ENCODE data around the gene DSP.
A peak's percentile ranks its signal among the peaks of the same experiment; 100 is the strongest.

The DSP gene, protein sequence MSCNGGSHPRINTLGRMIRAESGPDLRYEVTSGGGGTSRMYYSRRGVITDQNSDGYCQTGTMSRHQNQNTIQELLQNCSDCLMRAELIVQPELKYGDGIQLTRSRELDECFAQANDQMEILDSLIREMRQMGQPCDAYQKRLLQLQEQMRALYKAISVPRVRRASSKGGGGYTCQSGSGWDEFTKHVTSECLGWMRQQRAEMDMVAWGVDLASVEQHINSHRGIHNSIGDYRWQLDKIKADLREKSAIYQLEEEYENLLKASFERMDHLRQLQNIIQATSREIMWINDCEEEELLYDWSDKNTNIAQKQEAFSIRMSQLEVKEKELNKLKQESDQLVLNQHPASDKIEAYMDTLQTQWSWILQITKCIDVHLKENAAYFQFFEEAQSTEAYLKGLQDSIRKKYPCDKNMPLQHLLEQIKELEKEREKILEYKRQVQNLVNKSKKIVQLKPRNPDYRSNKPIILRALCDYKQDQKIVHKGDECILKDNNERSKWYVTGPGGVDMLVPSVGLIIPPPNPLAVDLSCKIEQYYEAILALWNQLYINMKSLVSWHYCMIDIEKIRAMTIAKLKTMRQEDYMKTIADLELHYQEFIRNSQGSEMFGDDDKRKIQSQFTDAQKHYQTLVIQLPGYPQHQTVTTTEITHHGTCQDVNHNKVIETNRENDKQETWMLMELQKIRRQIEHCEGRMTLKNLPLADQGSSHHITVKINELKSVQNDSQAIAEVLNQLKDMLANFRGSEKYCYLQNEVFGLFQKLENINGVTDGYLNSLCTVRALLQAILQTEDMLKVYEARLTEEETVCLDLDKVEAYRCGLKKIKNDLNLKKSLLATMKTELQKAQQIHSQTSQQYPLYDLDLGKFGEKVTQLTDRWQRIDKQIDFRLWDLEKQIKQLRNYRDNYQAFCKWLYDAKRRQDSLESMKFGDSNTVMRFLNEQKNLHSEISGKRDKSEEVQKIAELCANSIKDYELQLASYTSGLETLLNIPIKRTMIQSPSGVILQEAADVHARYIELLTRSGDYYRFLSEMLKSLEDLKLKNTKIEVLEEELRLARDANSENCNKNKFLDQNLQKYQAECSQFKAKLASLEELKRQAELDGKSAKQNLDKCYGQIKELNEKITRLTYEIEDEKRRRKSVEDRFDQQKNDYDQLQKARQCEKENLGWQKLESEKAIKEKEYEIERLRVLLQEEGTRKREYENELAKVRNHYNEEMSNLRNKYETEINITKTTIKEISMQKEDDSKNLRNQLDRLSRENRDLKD (N-terminal part only)

GRCh38 chr6:7541175-7542064 lies at the start of gene DSP:
TSS of gene DSP (plus strand) at chr6:7541671. CDS start at chr6:7541916, 245 bp downstream.
- peak; percentile 66 for DNase-seq

DNA sequence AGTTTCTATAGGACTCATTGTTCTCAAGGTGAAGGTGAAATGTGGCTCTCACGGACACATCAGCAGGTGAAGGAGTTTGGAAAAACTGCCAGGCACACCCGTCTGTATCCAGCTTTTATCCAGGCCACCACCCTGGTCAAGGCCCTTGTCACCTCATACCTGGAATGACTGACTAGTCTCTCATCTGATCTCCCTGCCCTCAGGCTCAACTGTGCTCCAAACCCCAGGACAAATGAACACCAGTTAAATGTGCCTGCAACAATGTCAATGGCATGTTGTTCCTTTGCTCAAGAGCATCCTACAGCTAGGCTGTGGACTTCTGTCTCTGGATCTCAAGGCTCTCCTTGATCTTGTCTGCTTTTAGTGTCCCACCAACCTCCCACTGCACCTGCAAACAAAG lies 47.6 kb upstream of the DSP start:
- DNase-seq = no peak

GRCh38 chr6:7494638-7495037 lies 46.8 kb upstream of the DSP start:
- DNase-seq = no peak

- DNase-seq = no peak
Observed at GRCh38 chr6:7496266-7496875, 45.1 kb upstream of the DSP start.

DNA sequence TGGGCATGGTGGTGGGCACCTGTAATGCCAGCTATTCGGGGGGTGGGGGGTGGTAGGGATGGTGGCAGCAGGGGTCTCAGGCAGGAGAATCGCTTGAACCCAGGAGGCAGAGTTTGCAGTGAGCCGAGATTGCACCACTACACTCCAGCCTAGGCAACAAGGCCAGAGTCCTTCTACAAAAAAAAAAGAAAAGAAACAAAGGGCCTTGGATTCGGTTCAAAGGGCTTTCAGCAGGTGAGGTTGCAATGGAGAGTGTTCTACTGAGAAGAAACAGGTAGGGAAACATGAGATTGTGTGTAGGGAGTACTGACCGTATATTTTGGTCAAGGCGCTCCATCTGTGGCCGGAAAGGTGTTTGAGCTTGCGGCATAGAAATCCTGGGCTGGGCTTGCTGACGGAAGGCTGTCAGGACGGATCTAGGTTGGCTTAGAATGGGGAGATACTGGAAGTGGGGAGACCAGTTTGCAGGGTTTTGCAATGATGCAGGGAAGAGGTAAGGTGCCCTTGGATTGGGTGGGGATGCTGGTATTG lies 40.7 kb upstream of the DSP start:
- DNase-seq = no peak

DNA sequence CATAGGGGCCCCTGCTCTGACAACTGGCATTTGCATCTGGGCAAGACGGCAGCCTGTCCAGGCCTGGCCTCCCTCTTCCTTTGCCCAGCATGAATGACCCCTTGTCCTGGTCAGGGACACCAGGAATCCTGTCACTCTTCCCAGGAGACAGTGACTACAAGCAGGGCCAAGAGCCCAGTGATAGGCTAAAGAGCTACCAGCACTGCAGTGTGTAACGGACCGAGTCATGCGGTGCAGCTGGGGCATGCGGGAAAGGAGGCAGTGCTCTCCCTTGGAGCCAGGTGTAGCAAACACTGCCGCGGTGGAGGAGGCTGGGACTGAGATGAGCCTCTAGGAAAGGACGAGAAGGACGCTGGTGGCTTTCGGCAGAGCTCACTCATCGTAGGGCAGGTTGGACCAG lies 38.7 kb upstream of the DSP start:
- DNase-seq = no peak

GRCh38 chr6:7504041-7504440 lies 37.4 kb upstream of the DSP start:
- no peak for DNase-seq

- peak; percentile 92 for DNase-seq
Observed at GRCh38 chr6:7505189-7505699, 36.2 kb upstream of the DSP start.

GRCh38 chr6:7507600-7507999 lies 33.9 kb upstream of the DSP start:
- no peak for DNase-seq

DNA sequence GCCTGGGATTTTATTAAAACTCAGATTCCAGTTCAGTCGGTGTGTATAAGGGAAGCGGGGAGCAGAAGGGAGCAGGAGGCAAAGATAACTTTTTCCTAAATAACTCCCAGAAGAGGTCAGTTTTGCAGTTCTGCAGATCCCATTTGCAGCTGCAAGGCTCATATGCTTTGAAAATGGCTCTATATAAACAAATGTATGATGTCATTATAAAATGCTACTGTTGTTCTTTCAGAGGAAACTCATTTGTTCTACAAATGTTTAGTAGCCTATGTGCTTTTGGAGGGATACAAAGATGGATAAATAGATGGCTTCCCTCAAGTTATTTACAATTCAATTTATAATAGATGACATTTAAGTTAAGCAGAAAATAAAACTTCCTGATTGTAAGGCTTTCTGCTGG lies 29.2 kb upstream of the DSP start:
- DNase-seq = no peak

DNA sequence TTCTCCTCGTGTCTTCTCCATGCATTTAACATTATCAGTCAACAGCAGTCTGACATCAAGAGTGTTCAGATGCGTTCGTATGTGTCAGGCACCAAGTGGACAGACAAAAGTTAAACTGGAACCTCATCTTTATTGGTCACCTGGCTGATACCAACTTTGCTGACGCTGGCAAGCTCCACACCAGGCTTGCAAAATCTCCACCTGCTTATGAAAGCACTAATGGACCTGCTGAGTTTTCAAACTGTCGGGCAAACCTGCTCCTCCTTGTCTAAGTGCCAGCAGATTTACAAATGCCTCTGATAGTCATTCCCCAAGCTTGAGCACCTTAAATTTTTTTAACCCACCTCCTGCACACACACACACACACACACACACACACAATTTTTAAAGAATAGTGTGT lies 27.9 kb upstream of the DSP start:
- DNase-seq = no peak

DNA sequence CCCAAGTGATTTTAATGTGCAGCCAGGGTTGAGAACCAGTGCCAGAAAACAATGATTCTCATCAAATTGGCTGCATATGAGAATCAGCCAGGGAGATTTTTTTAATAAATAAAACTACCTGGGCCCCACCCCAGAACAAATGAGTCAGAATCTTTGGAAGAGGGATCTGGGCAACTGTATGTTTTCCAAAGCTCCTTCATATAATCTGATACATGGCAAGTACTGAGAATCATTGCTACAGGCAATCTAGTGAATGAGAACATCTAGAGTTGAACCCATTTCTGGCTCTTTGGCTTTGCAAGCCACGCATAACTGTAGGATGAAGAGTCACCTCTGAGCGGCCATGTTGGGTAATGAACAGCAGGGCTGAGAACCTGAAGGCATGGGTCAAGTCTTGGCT lies 26.1 kb upstream of the DSP start:
- no peak for DNase-seq

- DNase-seq = no peak
Observed at GRCh38 chr6:7518877-7519276, 22.6 kb upstream of the DSP start.

GRCh38 chr6:7522873-7523272 lies 18.6 kb upstream of the DSP start:
- DNase-seq = no peak

- no peak for DNase-seq
Observed at GRCh38 chr6:7523922-7524321, 17.5 kb upstream of the DSP start.

- DNase-seq = no peak
Observed at GRCh38 chr6:7526755-7527154, 14.7 kb upstream of the DSP start.

- DNase-seq = no peak
Observed at GRCh38 chr6:7528565-7528964, 12.9 kb upstream of the DSP start.

DNA sequence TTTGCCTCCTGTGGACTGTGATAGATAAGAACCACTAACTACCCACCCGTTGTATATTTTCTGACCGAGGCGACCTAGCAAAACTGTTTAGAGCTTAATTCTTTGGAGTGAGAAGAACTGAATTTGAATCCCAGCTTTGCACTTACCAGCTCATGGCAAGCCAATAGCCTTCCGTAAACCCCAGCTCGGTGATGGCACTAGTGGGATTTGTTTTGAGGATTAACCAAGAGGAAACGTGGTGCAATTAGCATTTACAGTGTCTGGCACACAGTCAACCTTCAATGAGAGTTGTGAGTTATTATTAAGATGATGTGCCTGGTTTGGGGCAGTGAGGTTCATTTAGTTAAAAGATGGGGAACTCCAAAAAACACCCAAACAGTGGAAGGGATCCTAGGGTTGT lies 12.3 kb upstream of the DSP start:
- no peak for DNase-seq

DNA sequence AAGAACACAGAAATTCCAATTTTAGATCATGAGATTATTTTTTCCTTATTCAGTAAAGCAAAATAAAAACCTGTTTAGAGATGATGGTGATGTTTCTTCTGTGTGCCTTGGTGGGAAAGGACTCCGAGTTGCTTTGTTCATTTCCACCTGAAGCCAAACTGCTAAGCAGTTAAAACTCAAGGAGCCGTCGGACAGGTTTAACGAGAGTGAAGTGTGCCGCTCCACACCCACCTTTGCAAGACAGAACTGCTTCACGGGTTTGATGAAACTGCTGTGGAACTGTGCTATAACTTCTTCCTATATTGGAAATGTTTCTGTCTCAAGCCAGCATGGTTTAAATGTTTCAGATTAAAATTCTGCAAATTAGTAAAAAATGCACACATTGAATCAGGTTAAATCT lies 9.2 kb upstream of the DSP start:
- DNase-seq = peak; percentile 50

DNA sequence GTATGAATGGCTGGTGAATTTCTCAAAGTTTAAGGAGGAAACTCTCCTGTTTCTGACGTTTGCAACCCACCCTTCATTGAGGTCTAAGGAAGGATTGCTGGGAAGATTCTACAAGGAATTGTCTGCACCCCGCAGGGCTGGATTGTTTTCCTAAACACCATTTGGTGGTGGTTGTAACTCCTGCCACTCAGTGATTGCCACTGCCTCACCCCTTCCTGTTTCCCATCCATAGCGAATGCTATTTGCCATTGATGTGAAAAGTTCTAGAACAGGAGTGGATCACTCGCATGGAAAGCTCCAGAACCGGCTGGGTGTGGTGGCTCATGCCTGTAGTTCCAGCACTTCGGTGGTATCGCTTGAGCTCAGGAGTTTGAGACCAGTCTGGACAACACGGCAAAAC lies 8.7 kb upstream of the DSP start:
- no peak for DNase-seq

- no peak for DNase-seq
Observed at GRCh38 chr6:7534192-7534591, 7.3 kb upstream of the DSP start.
